Panc1 (cell line): ENCODE data around the gene PDSS1. TPM values are rescaled to one million over a fixed set of nuclear protein-coding genes. Genes with fewer than 3 reads are reported as not detected.

Experiments used
- ATAC-seq: fragments of 200-7000 bp; cut with Tn5 transposase; 2 replicates; pipeline ENCODE4 v1.9.1; 2020; ENCODE audit warnings: mild to moderate bottlenecking, moderate library complexity
- BruUV-seq: library from RNA; stranded (reverse); fragments of 400-500 nt; replicated peaks from 2 replicates; lab custom pipeline; 2021; lab: Mats Ljungman, UMichigan
- CTCF ChIA-PET: fragments of 300-600 bp; sonication (Branson Sonifier 250); formaldehyde crosslinking; loops from one replicate; lab custom pipeline; 2022; ENCODE audit warnings: antibody characterized with exemption; lab: Charles Lee
- POLR2A ChIA-PET: fragments of 300-600 bp; sonication (Branson Sonifier 250); formaldehyde crosslinking; loops from one replicate; lab custom pipeline; 2022; ENCODE audit warnings: antibody characterized with exemption; lab: Charles Lee
- DNase-seq: peaks from one replicate; pipeline ENCODE4 v3.0.0-alpha.2; 2010; ENCODE audit warnings: low read depth, low spot score
- H3K27ac ChIP-seq: 2 replicates; pipeline ENCODE4 v1.5.1; 2011; ENCODE audit warnings: mild to moderate bottlenecking, low read length, inconsistent platforms
- H3K27me3 ChIP-seq: fragments of 200-500 bp; sonication (Bioruptor generic); 2 replicates; pipeline ENCODE4 v1.6.0; 2014; ENCODE audit warnings: low read length, inconsistent platforms; ENCODE audit not compliant: control insufficient read depth, insufficient read depth
- H3K36me3 ChIP-seq: fragments of 200-500 bp; sonication (Bioruptor generic); 2 replicates; pipeline ENCODE4 v1.5.1; 2014; ENCODE audit warnings: inconsistent platforms, mild to moderate bottlenecking, low read length, moderate library complexity; ENCODE audit not compliant: control insufficient read depth, insufficient read depth
- H3K4me1 ChIP-seq: 2 replicates; pipeline ENCODE4 v1.5.1; 2011; ENCODE audit warnings: inconsistent platforms, mild to moderate bottlenecking, low read length, moderate library complexity; ENCODE audit not compliant: control insufficient read depth, insufficient read depth
- H3K4me3 ChIP-seq, 2 experiments: 2 replicates each; pipeline ENCODE4 v1.5.1; 2011 to 2012; ENCODE audit warnings: low read depth in 2 of 2, low read length in 2 of 2, mild to moderate bottlenecking in 2 of 2, inconsistent platforms in 1 of 2, moderate library complexity in 1 of 2
- H3K9me3 ChIP-seq: fragments of 200-500 bp; sonication (Bioruptor generic); 2 replicates; pipeline ENCODE4 v1.5.1; 2014; ENCODE audit warnings: low read depth, mild to moderate bottlenecking, inconsistent platforms, low read length, moderate library complexity; ENCODE audit not compliant: control insufficient read depth, insufficient read depth
- CTCF ChIP-seq: fragments of 450-650 bp; IDR thresholded peaks from 2 replicates; pipeline ENCODE4 v1.5.1; 2017; ENCODE audit warnings: mild to moderate bottlenecking
- POLR2AphosphoS5 ChIP-seq: IDR thresholded peaks from 2 replicates; pipeline ENCODE4 v1.6.1; 2012; ENCODE audit warnings: mild to moderate bottlenecking, low read depth, low read length, moderate library complexity
- REST ChIP-seq, 2 experiments: IDR thresholded peaks; 2 replicates each; pipeline ENCODE4 v1.6.1; 2011 to 2012; ENCODE audit warnings: low read depth in 2 of 2, control low read depth in 1 of 2, low read length in 1 of 2, mild to moderate bottlenecking in 1 of 2, moderate library complexity in 1 of 2; ENCODE audit not compliant: insufficient read depth in 1 of 2
- SIN3A ChIP-seq: IDR thresholded peaks from 2 replicates; pipeline ENCODE4 v1.6.1; 2012; ENCODE audit warnings: low read depth, mild to moderate bottlenecking, low read length, moderate library complexity, borderline replicate concordance; ENCODE audit not compliant: insufficient read depth
- TCF7L2 ChIP-seq: IDR thresholded peaks from 2 replicates; pipeline ENCODE4 v1.6.1; 2011; ENCODE audit warnings: mild to moderate bottlenecking, low read depth, low read length, inconsistent platforms
- in situ Hi-C: cut with HindIII; loops from 2 replicates; pipeline ENCODE4 v1.10.0; 2016; ENCODE audit warnings: low sequenced_read_pairs, low pct_unique_long_range_greater_than_20kb
- intact Hi-C: fragments of 100-400 bp; cut with micrococcal nuclease; formaldehyde crosslinking; loops from one replicate; pipeline ENCODE4 v1.10.0; 2022; ENCODE audit not compliant: unreplicated experiment
- total RNA-seq: library from RNA; stranded (reverse); gene quantifications from one replicate; pipeline ENCODE4 v1.2.1, GENCODE V29; 2021; ENCODE audit not compliant: unreplicated experiment

Gene PDSS1
- total RNA-seq, 1 experiment from 2014 or later = 7.1 TPM

- Histone ChIP-seq H3K9me3 (no peaks in the 10 kb centered on the region), H3K36me3 (no peaks in the 10 kb centered on the region), H3K4me1 (peaks cover 11% of the 10 kb centered on the region), H3K27ac (no peak overlapping the region), H3K27me3 (no peaks in the 10 kb centered on the region), H3K4me3 (no peak overlapping the region)
- ChIA-PET POLR2A (no interaction called here), CTCF (no interaction called here)
- in situ Hi-C loops = no loop called here
- intact Hi-C loops = no loop called here
- ATAC-seq = peak; percentile 71
- DNase-seq = peak; percentile 47
- no TSS peak for BruUV-seq
- TF ChIP-seq CTCF (no peak), TCF7L2 (no peak), SIN3A (no peak), POLR2AphosphoS5 (no peak), REST (IDR thresholded peaks at IDR 0.05; ENCODE audit: insufficient read depth in 1 of 2, low read depth in 2 of 2, low read length in 1 of 2) (no peak)
Measured at GRCh38 chr10:26780793-26781601, 83.5 kb downstream of the PDSS1 start.

GRCh38 chr10:26781797-26782196 is 84.3 kb downstream of the PDSS1 start:
- no peak for DNase-seq
- no peak for ATAC-seq
- in situ Hi-C loops (no loop called here), intact Hi-C loops (no loop called here)
- no peak for TF ChIP-seq POLR2AphosphoS5
- no peak for TF ChIP-seq SIN3A
- no peak for TF ChIP-seq CTCF
- TF ChIP-seq TCF7L2 = no peak
- no peak for TF ChIP-seq REST (IDR thresholded peaks at IDR 0.05; ENCODE audit: insufficient read depth in 1 of 2, low read depth in 2 of 2, low read length in 1 of 2)
- Histone ChIP-seq H3K9me3 (no peaks in the 10 kb centered on the region), H3K27me3 (no peaks in the 10 kb centered on the region), H3K4me3 (no peak overlapping the region), H3K27ac (peak overlapping the region; percentile 29; the same call in 1 of the 2 replicates), H3K4me1 (peaks cover 11% of the 10 kb centered on the region), H3K36me3 (no peaks in the 10 kb centered on the region)
- no TSS peak for BruUV-seq
- ChIA-PET CTCF (no interaction called here), POLR2A (interaction anchor here (0.7 kb wide), 1 partner anchor 40 kb away, joined by 10 read pairs; no protein-coding TSS in a partner anchor)
